SU-DHL-6 (cell line): ENCODE results near the gene ANKRD29.

Source experiments
- H2AFZ ChIP-seq: fragments of 200-600 bp; sonication (generic); 2 replicates; pipeline ENCODE4 v1.6.1; 2014; ENCODE audit warnings: low read depth, mild to moderate bottlenecking, moderate library complexity, mixed read lengths, antibody characterized with exemption, low read length; ENCODE audit not compliant: severe bottlenecking
- H3F3A ChIP-seq: fragments of 200-600 bp; shearing (Covaris generic); 2 replicates; pipeline ENCODE4 v1.6.0; 2016; ENCODE audit warnings: antibody characterized with exemption, mild to moderate bottlenecking; ENCODE audit not compliant: insufficient read depth
- H3K27ac ChIP-seq: fragments of 200-600 bp; sonication (generic); 2 replicates; pipeline ENCODE4 v1.5.1; 2016; ENCODE audit warnings: low read depth, mild to moderate bottlenecking, low read length, moderate library complexity, mixed read lengths
- H3K27me3 ChIP-seq: fragments of 200-600 bp; sonication (generic), shearing (Covaris generic); 2 replicates; pipeline ENCODE4 v1.6.0; 2014; ENCODE audit warnings: mild to moderate bottlenecking, low read length
- H3K36me3 ChIP-seq: fragments of 200-600 bp; sonication (generic); 2 replicates; pipeline ENCODE4 v1.6.1; 2014; ENCODE audit warnings: mild to moderate bottlenecking, low read length, mixed read lengths
- H3K4me2 ChIP-seq: fragments of 300-600, 200-600 bp; shearing (Covaris generic), sonication (generic); 2 replicates; pipeline ENCODE4 v1.6.0; 2014; ENCODE audit warnings: low read length, low read depth, mild to moderate bottlenecking; ENCODE audit not compliant: poor library complexity, severe bottlenecking
- H3K4me3 ChIP-seq: fragments of 200-600 bp; sonication (generic); 2 replicates; pipeline ENCODE4 v1.5.1; 2014; ENCODE audit warnings: antibody characterized with exemption, low read length, mild to moderate bottlenecking, mixed read lengths; ENCODE audit not compliant: insufficient read depth, poor library complexity, severe bottlenecking
- H3K79me2 ChIP-seq: fragments of 200-600 bp; sonication (generic); 2 replicates; pipeline ENCODE4 v1.6.1; 2014; ENCODE audit warnings: mild to moderate bottlenecking, low read length, moderate library complexity; ENCODE audit not compliant: insufficient read depth
- H3K9ac ChIP-seq: fragments of 200-600 bp; sonication (generic); 2 replicates; pipeline ENCODE4 v1.7.0; 2014; ENCODE audit warnings: mild to moderate bottlenecking, low read length
- H3K9me2 ChIP-seq: fragments of 200-600 bp; sonication (generic); replicated peaks from 2 replicates; pipeline ENCODE4 v1.6.1; 2014; ENCODE audit warnings: low read length; ENCODE audit not compliant: insufficient read depth
- H3K9me3 ChIP-seq: fragments of 200-600 bp; sonication (generic); 2 replicates; pipeline ENCODE4 v1.6.1; 2014; ENCODE audit warnings: low read length, mixed read lengths; ENCODE audit not compliant: insufficient read depth
- H4K20me1 ChIP-seq: fragments of 200-600 bp; sonication (generic); 2 replicates; pipeline ENCODE4 v1.6.1; 2014; ENCODE audit warnings: low read depth, mild to moderate bottlenecking, antibody characterized with exemption, low read length, moderate library complexity, mixed read lengths
- CTCF ChIP-seq: fragments of 200-600 bp; sonication (generic); IDR thresholded peaks from one replicate; pipeline ENCODE4 v1.5.1; 2017; ENCODE audit warnings: antibody characterized with exemption, mild to moderate bottlenecking, low read length, moderate library complexity; ENCODE audit not compliant: insufficient read depth, poor library complexity, severe bottlenecking
- EZH2phosphoT487 ChIP-seq: fragments of 200-600 bp; sonication (generic), shearing (Covaris generic); conservative IDR thresholded peaks from 2 replicates; pipeline ENCODE4 v1.6.1; 2018; ENCODE audit warnings: mild to moderate bottlenecking, antibody characterized with exemption, low read length, moderate library complexity, mixed read lengths

ANKRD29 gene

GRCh38 chr18:23587220-23587642 lies 75.5 kb downstream of the ANKRD29 start:
- peak overlapping the region; percentile 98 for H3K4me3 ChIP-seq

GRCh38 chr18:23586249-23587196 lies 76.2 kb downstream of the ANKRD29 start, which contains the start of gene NPC1:
Gene NPC1 (minus strand): TSS chr18:23586506. CDS start chr18:23586343, 163 bp downstream.
- Histone ChIP-seq H4K20me1 (no peaks in the 10 kb centered on the region), H3K4me2 (peak within 1 kb of the TSS; percentile 76), H3F3A (no peaks in the 10 kb centered on the region), H2AFZ (peak within 1 kb of the TSS; percentile 99), H3K9me3 (no peaks in the 10 kb centered on the region), H3K27me3 (no peaks in the 10 kb centered on the region), H3K27ac (peak within 1 kb of the TSS; percentile 95), H3K79me2 (peaks cover 45% of the 10 kb centered on the region), H3K4me3 (peak within 1 kb of the TSS; percentile 98), H3K9me2 (no peaks in the 10 kb centered on the region), H3K36me3 (no peaks in the 10 kb centered on the region), H3K9ac (peak within 1 kb of the TSS; percentile 95)
- peak; percentile 97 for TF ChIP-seq CTCF
- TF ChIP-seq EZH2phosphoT487 = no peak

More at GRCh38 chr18:23587220-23587642, 75.5 kb downstream of the ANKRD29 start:
- Histone ChIP-seq H3K27me3 (no peaks in the 10 kb centered on the region), H3K36me3 (no peaks in the 10 kb centered on the region), H3F3A (no peaks in the 10 kb centered on the region), H2AFZ (peak overlapping the region; percentile 99), H3K9me3 (no peaks in the 10 kb centered on the region), H3K9me2 (no peaks in the 10 kb centered on the region), H3K27ac (peak overlapping the region; percentile 95), H3K79me2 (peaks cover 38% of the 10 kb centered on the region), H3K9ac (peak overlapping the region; percentile 95), H4K20me1 (no peaks in the 10 kb centered on the region), H3K4me2 (peak overlapping the region; percentile 76)
- TF ChIP-seq CTCF (no peak), EZH2phosphoT487 (no peak)

- Histone ChIP-seq H3K4me2 (peak overlapping the region; percentile 76), H3K9me2 (no peaks in the 10 kb centered on the region), H3K27me3 (no peaks in the 10 kb centered on the region), H3K27ac (peak overlapping the region; percentile 95), H3K9me3 (no peaks in the 10 kb centered on the region), H4K20me1 (no peaks in the 10 kb centered on the region), H3K4me3 (peak overlapping the region; percentile 98), H2AFZ (peak overlapping the region; percentile 99), H3F3A (no peaks in the 10 kb centered on the region), H3K9ac (peak overlapping the region; percentile 95), H3K79me2 (peaks cover 51% of the 10 kb centered on the region), H3K36me3 (no peaks in the 10 kb centered on the region)
- TF ChIP-seq EZH2phosphoT487 (no peak), CTCF (no peak)
These were observed 76.8 kb downstream of the ANKRD29 start for GRCh38 chr18:23585897-23586248.
